HCT116 (cell line): ENCODE data around the gene ITPR2.

ENCODE experiments used
- CEBPB ChIP-seq: IDR thresholded peaks from 2 replicates; pipeline ENCODE4 v1.6.1; 2012; ENCODE audit warnings: low read depth
- POLR2A ChIP-seq: IDR thresholded peaks from 2 replicates; pipeline ENCODE4 v1.7.0; 2011; ENCODE audit warnings: borderline replicate concordance; ENCODE audit not compliant: insufficient read depth, insufficient read length; ENCODE audit errors: extremely low read depth
- POLR2AphosphoS5 ChIP-seq: IDR thresholded peaks from 2 replicates; pipeline ENCODE4 v1.6.1; 2011; ENCODE audit warnings: mild to moderate bottlenecking, low read depth, low read length, moderate library complexity
- REST ChIP-seq: IDR thresholded peaks from 2 replicates; pipeline ENCODE4 v1.6.1; 2012; ENCODE audit warnings: low read depth
- ZFX ChIP-seq: fragments of 450-650 bp; IDR thresholded peaks from 2 replicates; pipeline ENCODE4 v1.6.1; 2017
- TF ChIP-seq, protein P1 (sequence below), 3 experiments: fragments of 200-600 bp in 1 of 3; sonication (generic) in 1 of 3; IDR thresholded peaks in 2 of 3; conservative IDR thresholded peaks in 1 of 3; 2 replicates each; pipeline ENCODE4 v1.5.1; 2012 to 2017; ENCODE audit warnings: low read depth in 2 of 3, low read length in 2 of 3, antibody characterized with exemption in 1 of 3, borderline replicate concordance in 1 of 3, control low read depth in 1 of 3, mild to moderate bottlenecking in 1 of 3, mixed read lengths in 1 of 3, mixed run types in 1 of 3, moderate library complexity in 1 of 3; ENCODE audit not compliant: insufficient read depth in 1 of 3

DNA sequence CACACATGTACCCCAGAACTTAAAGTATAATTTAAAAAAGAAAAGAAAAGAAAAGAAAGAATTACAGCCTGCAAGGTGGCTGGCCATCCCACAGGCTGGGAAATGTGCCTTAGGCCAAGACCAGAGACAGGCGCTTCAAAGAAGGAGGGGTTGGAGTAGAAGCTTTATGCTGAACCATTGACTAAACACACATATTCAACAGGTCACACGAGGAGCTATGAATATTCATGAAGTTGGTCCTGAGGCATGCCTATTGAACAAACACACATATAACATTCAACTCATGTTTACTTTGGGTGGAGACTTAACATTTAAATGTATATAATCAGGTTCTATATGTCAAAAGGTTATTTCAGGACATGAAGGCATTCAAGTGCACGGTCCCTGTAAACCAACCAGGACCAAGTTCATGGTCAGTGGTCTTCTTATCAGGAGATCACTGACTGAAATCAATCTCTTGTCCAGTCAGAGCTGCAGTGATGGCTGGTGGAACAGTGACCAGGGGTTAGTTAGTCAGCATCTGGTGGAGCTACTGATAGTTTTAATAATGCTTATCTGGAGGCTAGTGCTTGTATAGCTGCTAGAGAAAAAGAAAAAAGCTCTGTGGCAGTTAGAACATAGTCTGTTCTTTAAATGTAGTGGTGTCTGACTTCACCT, 35.6 kb upstream of the ITPR2 start:
- TF ChIP-seq, protein P1, sequence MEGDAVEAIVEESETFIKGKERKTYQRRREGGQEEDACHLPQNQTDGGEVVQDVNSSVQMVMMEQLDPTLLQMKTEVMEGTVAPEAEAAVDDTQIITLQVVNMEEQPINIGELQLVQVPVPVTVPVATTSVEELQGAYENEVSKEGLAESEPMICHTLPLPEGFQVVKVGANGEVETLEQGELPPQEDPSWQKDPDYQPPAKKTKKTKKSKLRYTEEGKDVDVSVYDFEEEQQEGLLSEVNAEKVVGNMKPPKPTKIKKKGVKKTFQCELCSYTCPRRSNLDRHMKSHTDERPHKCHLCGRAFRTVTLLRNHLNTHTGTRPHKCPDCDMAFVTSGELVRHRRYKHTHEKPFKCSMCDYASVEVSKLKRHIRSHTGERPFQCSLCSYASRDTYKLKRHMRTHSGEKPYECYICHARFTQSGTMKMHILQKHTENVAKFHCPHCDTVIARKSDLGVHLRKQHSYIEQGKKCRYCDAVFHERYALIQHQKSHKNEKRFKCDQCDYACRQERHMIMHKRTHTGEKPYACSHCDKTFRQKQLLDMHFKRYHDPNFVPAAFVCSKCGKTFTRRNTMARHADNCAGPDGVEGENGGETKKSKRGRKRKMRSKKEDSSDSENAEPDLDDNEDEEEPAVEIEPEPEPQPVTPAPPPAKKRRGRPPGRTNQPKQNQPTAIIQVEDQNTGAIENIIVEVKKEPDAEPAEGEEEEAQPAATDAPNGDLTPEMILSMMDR (IDR thresholded peaks at IDR 0.05 in 2 of 3, conservative IDR thresholded peaks at IDR 0.05 in 1 of 3; ENCODE audit: borderline replicate concordance in 1 of 3, insufficient read depth in 1 of 3, low read depth in 2 of 3, low read length in 2 of 3): no peak
- no peak for TF ChIP-seq CEBPB
- no peak for TF ChIP-seq POLR2AphosphoS5
- no peak for TF ChIP-seq REST
- no peak for TF ChIP-seq POLR2A
- no peak for TF ChIP-seq ZFX
